H9 (cell line): ENCODE data around the gene RPS28. TPM values are rescaled to one million over a fixed set of nuclear protein-coding genes. Genes with fewer than 3 reads are reported as not detected.

Experiments used
- DNase-seq: peaks from one replicate; pipeline ENCODE4 v3.0.0-alpha.2; 2017
- H2AFZ ChIP-seq: one replicate; pipeline ENCODE4 v1.6.1; 2013; ENCODE audit warnings: mild to moderate bottlenecking, low read length, control low read depth, moderate library complexity
- H2AK5ac ChIP-seq: 2 replicates; pipeline ENCODE4 v1.6.1; 2013; ENCODE audit warnings: low read length, control low read depth, mixed read lengths; ENCODE audit not compliant: insufficient read length
- H2BK120ac ChIP-seq: one replicate; pipeline ENCODE4 v1.6.1; 2013; ENCODE audit warnings: low read depth, mild to moderate bottlenecking, low read length, control low read depth, inconsistent platforms; ENCODE audit not compliant: poor library complexity, severe bottlenecking
- H2BK12ac ChIP-seq: 2 replicates; pipeline ENCODE4 v1.6.1; 2013; ENCODE audit warnings: low read length, control low read depth, mixed read lengths, low read depth; ENCODE audit not compliant: insufficient read length
- H2BK15ac ChIP-seq: 2 replicates; pipeline ENCODE4 v1.6.1; 2013; ENCODE audit warnings: low read depth, low read length, control low read depth
- H2BK20ac ChIP-seq: one replicate; pipeline ENCODE4 v1.6.1; 2013; ENCODE audit warnings: low read depth, mild to moderate bottlenecking, low read length, control low read depth, inconsistent platforms; ENCODE audit not compliant: poor library complexity, severe bottlenecking
- H2BK5ac ChIP-seq: 2 replicates; pipeline ENCODE4 v1.6.1; 2013; ENCODE audit warnings: low read length, control low read depth, mixed read lengths; ENCODE audit not compliant: insufficient read length
- H3K14ac ChIP-seq: 2 replicates; pipeline ENCODE4 v1.6.1; 2013; ENCODE audit warnings: low read length, control low read depth; ENCODE audit not compliant: insufficient read depth
- H3K18ac ChIP-seq: 2 replicates; pipeline ENCODE4 v1.6.1; 2013; ENCODE audit warnings: low read depth, mild to moderate bottlenecking, mixed read lengths, low read length, control low read depth; ENCODE audit not compliant: insufficient read length
- H3K23ac ChIP-seq: 2 replicates; pipeline ENCODE4 v1.6.1; 2013; ENCODE audit warnings: low read length, control low read depth, mixed read lengths, low read depth; ENCODE audit not compliant: insufficient read length
- H3K23me2 ChIP-seq: 2 replicates; pipeline ENCODE4 v1.6.1; 2013; ENCODE audit warnings: low read depth, mild to moderate bottlenecking, mixed read lengths, low read length, control low read depth; ENCODE audit not compliant: insufficient read length, poor library complexity, severe bottlenecking
- H3K27ac ChIP-seq: 2 replicates; pipeline ENCODE4 v1.5.1; 2013; ENCODE audit warnings: low read length, control low read depth, mixed read lengths, low read depth; ENCODE audit not compliant: insufficient read length
- H3K27me3 ChIP-seq: 2 replicates; pipeline ENCODE4 v1.6.1; 2013; ENCODE audit warnings: low read length, control low read depth, inconsistent platforms; ENCODE audit not compliant: insufficient read depth
- H3K4ac ChIP-seq: 2 replicates; pipeline ENCODE4 v1.6.1; 2013; ENCODE audit warnings: low read depth, mild to moderate bottlenecking, control low read depth, inconsistent platforms, low read length, moderate library complexity
- H3K4me1 ChIP-seq: 2 replicates; pipeline ENCODE4 v1.6.1; 2013; ENCODE audit warnings: low read length, control low read depth, inconsistent platforms; ENCODE audit not compliant: insufficient read depth
- H3K4me2 ChIP-seq: 2 replicates; pipeline ENCODE4 v1.6.1; 2013; ENCODE audit warnings: low read length, control low read depth, mixed read lengths; ENCODE audit not compliant: insufficient read length, insufficient read depth
- H3K56ac ChIP-seq: 2 replicates; pipeline ENCODE4 v1.6.1; 2013; ENCODE audit warnings: low read depth, mild to moderate bottlenecking, mixed read lengths, low read length, control low read depth; ENCODE audit not compliant: insufficient read length
- H3K79me1 ChIP-seq: 2 replicates; pipeline ENCODE4 v1.6.1; 2013; ENCODE audit warnings: low read depth, mild to moderate bottlenecking, moderate library complexity, low read length, control low read depth, inconsistent platforms; ENCODE audit not compliant: insufficient read depth, poor library complexity, severe bottlenecking
- H3K79me2 ChIP-seq: 2 replicates; pipeline ENCODE4 v1.6.1; 2013; ENCODE audit warnings: low read length, control low read depth, inconsistent platforms; ENCODE audit not compliant: insufficient read depth
- H3K9ac ChIP-seq: 2 replicates; pipeline ENCODE4 v1.6.1; 2013; ENCODE audit warnings: low read length, control low read depth, mixed read lengths; ENCODE audit not compliant: insufficient read length; ENCODE audit errors: extremely low read depth
- H3K9me3 ChIP-seq: one replicate; pipeline ENCODE4 v1.6.1; 2013; ENCODE audit warnings: low read depth, low read length, inconsistent platforms; ENCODE audit not compliant: control insufficient read depth
- H3T11ph ChIP-seq: one replicate; pipeline ENCODE4 v1.6.1; 2013; ENCODE audit warnings: mild to moderate bottlenecking, low read length, control low read depth, inconsistent platforms
- H4K20me1 ChIP-seq: one replicate; pipeline ENCODE4 v1.6.1; 2013; ENCODE audit not compliant: control insufficient read depth, insufficient read length, insufficient read depth
- H4K5ac ChIP-seq: 2 replicates; pipeline ENCODE4 v1.6.1; 2013; ENCODE audit warnings: low read depth, mild to moderate bottlenecking, mixed read lengths, low read length, control low read depth; ENCODE audit not compliant: insufficient read length
- H4K8ac ChIP-seq: replicated peaks from 2 replicates; pipeline ENCODE4 v1.6.1; 2013; ENCODE audit warnings: low read length, control low read depth, mixed read lengths, low read depth; ENCODE audit not compliant: insufficient read length
- H4K91ac ChIP-seq: 2 replicates; pipeline ENCODE4 v1.6.1; 2013; ENCODE audit warnings: low read depth, mild to moderate bottlenecking, moderate library complexity, mixed read lengths, low read length, control low read depth; ENCODE audit not compliant: insufficient read length
- H3K27ac Mint-ChIP-seq, 3 experiments: 2 replicates in 2 of 3; 3 replicates in 1 of 3; pipeline ENCODE4 v1.8.0; 2020 to 2021; ENCODE audit warnings: mixed read lengths in 3 of 3, mild to moderate bottlenecking in 1 of 3, moderate library complexity in 1 of 3
- H3K27me3 Mint-ChIP-seq: 2 replicates; pipeline ENCODE4 v1.8.0; 2021; ENCODE audit warnings: low read depth, mild to moderate bottlenecking, moderate library complexity, mixed read lengths
- H3K36me3 Mint-ChIP-seq, 3 experiments: 2 replicates in 2 of 3; 3 replicates in 1 of 3; pipeline ENCODE4 v1.8.0; 2020 to 2021; ENCODE audit warnings: low read depth in 3 of 3, mixed read lengths in 3 of 3; ENCODE audit not compliant: insufficient read depth in 1 of 3
- H3K4me1 Mint-ChIP-seq, 2 experiments: 2 replicates each; pipeline ENCODE4 v1.8.0; 2020; ENCODE audit warnings: mixed read lengths in 2 of 2
- H3K4me3 Mint-ChIP-seq, 2 experiments: 2 replicates in 1 of 2; 3 replicates in 1 of 2; pipeline ENCODE4 v1.8.0; 2020 to 2021; ENCODE audit warnings: mild to moderate bottlenecking in 2 of 2, mixed read lengths in 2 of 2, moderate library complexity in 1 of 2
- H3K9me3 Mint-ChIP-seq, 2 experiments: 2 replicates in 1 of 2; 3 replicates in 1 of 2; pipeline ENCODE4 v1.8.0; 2020; ENCODE audit warnings: mild to moderate bottlenecking in 2 of 2, mixed read lengths in 2 of 2, moderate library complexity in 1 of 2
- CTCF ChIP-seq: fragments of 200-600 bp; sonication (generic); conservative IDR thresholded peaks from 3 replicates; pipeline ENCODE4 v1.8.0; 2021; ENCODE audit warnings: antibody characterized with exemption, mild to moderate bottlenecking
- WGBS: extraction: QIAGEN DNeasy Blood & Tissue Kit; methylation state at CpG from one replicate; pipeline ENCODE4 v1.1.7; 2013; ENCODE audit warnings: missing lambda C conversion rate, low lambda C conversion rate, mixed read lengths; ENCODE audit not compliant: insufficient read length; ENCODE audit errors: extremely low coverage; 5-methylcytosine and 5-hydroxymethylcytosine counted together
- total RNA-seq: library from RNA; stranded (reverse); gene quantifications from 2 replicates; pipeline ENCODE4 v1.2.1, GENCODE V29; 2021

RPS28 gene
- total RNA-seq, 1 experiment from 2014 or later: 1,885 TPM

DNA sequence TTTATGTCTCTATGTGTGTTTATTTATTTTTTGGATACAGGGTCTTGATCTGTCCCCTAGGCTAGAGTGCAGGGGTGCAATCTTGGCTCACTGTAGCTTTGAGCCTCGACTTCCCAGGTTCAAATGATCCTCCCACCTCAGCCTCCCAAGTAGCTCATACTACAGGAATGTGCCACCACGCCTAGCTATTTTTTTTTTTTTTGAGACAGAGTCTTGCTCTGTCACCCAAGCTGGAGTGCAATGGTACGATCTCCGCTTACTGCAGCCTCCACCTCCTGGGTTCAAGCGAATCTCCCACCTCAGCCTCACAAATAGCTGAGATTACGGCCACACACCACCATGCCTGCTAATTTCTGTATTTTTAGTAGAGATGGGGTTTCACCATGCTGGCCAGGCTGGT is 37.7 kb downstream of the RPS28 start:
- no peak overlapping the region for H2BK20ac ChIP-seq
- no peaks in the 10 kb centered on the region for H3K79me2 ChIP-seq
- H3K14ac ChIP-seq: no peak overlapping the region
- H2AK5ac ChIP-seq: no peak overlapping the region
- no peaks in the 10 kb centered on the region for H3K27me3 ChIP-seq
- no peaks in the 10 kb centered on the region for H3K79me1 ChIP-seq
- no peak overlapping the region for H4K8ac ChIP-seq
- no peak overlapping the region for H2BK15ac ChIP-seq
- H3K4me1 ChIP-seq: no peaks in the 10 kb centered on the region
- no peaks in the 10 kb centered on the region for H3K23me2 ChIP-seq
- H3K27me3 Mint-ChIP-seq: peaks cover 22% of the 10 kb centered on the region
- no peak overlapping the region for H3K23ac ChIP-seq
- no peak for TF ChIP-seq CTCF
- no peak for DNase-seq
- H3K4me3 Mint-ChIP-seq: no peak overlapping the region; a peak in 1 of 5 replicates
- H3K27ac Mint-ChIP-seq: no peak overlapping the region
- H2AFZ ChIP-seq: no peak overlapping the region
- no peaks in the 10 kb centered on the region for H3K36me3 Mint-ChIP-seq
- H2BK5ac ChIP-seq: no peak overlapping the region
- no peak overlapping the region for H3K4me2 ChIP-seq
- H4K91ac ChIP-seq: no peak overlapping the region
- H2BK120ac ChIP-seq: no peak overlapping the region
- H3K18ac ChIP-seq: no peak overlapping the region
- no peak overlapping the region for H2BK12ac ChIP-seq
- no CpG with 5 or more reads among the region's 6 CpGs for WGBS
- H3K4me1 Mint-ChIP-seq: peaks cover 7 to 8% of the 10 kb centered on the region in 2 experiments
- H3T11ph ChIP-seq: no peak overlapping the region
- no peak overlapping the region for H4K5ac ChIP-seq
- H3K9ac ChIP-seq: no peak overlapping the region
- no peak overlapping the region for H3K56ac ChIP-seq
- H3K4ac ChIP-seq: no peak overlapping the region
- no peaks in the 10 kb centered on the region for H3K9me3 ChIP-seq
- H3K9me3 Mint-ChIP-seq: peaks cover 0 to 3% of the 10 kb centered on the region in 2 experiments; a peak in 2 of 5 replicates
- no peak overlapping the region for H3K27ac ChIP-seq
- H4K20me1 ChIP-seq: no peaks in the 10 kb centered on the region
